Tibial nerve (tissue), 4 donors: ENCODE results near the gene GMDS. TPM values are rescaled to one million over a fixed set of nuclear protein-coding genes. Genes with fewer than 3 reads are reported as not detected.

Source experiments
- DNase-seq, 2 donors: peaks; one replicate each; pipeline ENCODE4 v3.0.0-alpha.2; 2019; ENCODE audit warnings: low spot score in 2 of 2
- H3K27ac ChIP-seq, 4 donors: fragments of 200-600 bp; sonication (generic) in 3 of 4; one replicate each; pipeline ENCODE4 v1.5.1; 2017 to 2019; ENCODE audit warnings: mild to moderate bottlenecking in 1 of 4
- H3K27me3 ChIP-seq, 2 donors: fragments of 200-600 bp; sonication (generic) in 1 of 2; one replicate each; pipeline versions ENCODE4 v1.5.1 to v1.6.0; 2017 to 2019
- H3K36me3 ChIP-seq, 3 donors: fragments of 200-600 bp; sonication (generic); one replicate each; pipeline ENCODE4 v1.5.1; 2018 to 2019
- H3K4me1 ChIP-seq, 4 donors: fragments of 200-600 bp; sonication (generic) in 3 of 4; one replicate each; pipeline ENCODE4 v1.5.1; 2017 to 2019
- H3K4me3 ChIP-seq, 4 donors: fragments of 200-600 bp; sonication (generic) in 3 of 4; one replicate each; pipeline ENCODE4 v1.5.1; 2017 to 2019; ENCODE audit warnings: mild to moderate bottlenecking in 1 of 4, moderate library complexity in 1 of 4
- H3K9me3 ChIP-seq, 4 donors: fragments of 200-600 bp; sonication (generic) in 3 of 4; one replicate each; pipeline ENCODE4 v1.5.1; 2017 to 2019
- EP300 ChIP-seq, 2 donors: sonication (generic); formaldehyde crosslinking; IDR thresholded peaks; one replicate each; pipeline ENCODE4 v1.6.1; 2017; ENCODE audit warnings: antibody characterized with exemption in 2 of 2, mild to moderate bottlenecking in 1 of 2
- POLR2A ChIP-seq, 2 donors: fragments of 450-650 bp; IDR thresholded peaks; one replicate each; pipeline ENCODE4 v1.6.1; 2017; ENCODE audit warnings: antibody characterized with exemption in 2 of 2, mild to moderate bottlenecking in 2 of 2, moderate library complexity in 2 of 2
- WGBS, 2 donors: methylation state at CpG; one replicate each; pipeline ENCODE4 v1.1.5; 2018; 5-methylcytosine and 5-hydroxymethylcytosine counted together
- total RNA-seq, 4 donors: library from RNA; depleted of rRNA; stranded (reverse); fragments of >200 nt; gene quantifications; one replicate each; pipeline ENCODE4 v1.1.0, GENCODE V29; 2016
- TF ChIP-seq, protein P1 (sequence below), 5 experiments: fragments of 200-600 bp in 3 of 5; fragments of 450-650 bp in 2 of 5; sonication (generic) in 3 of 5; IDR thresholded peaks; one replicate each; pipeline ENCODE4 v1.5.1; 2016 to 2019; ENCODE audit warnings: antibody characterized with exemption in 5 of 5, mild to moderate bottlenecking in 3 of 5, moderate library complexity in 2 of 5

The GMDS gene
- total RNA-seq, 4 donors from 2014 or later, result 14.9 to 46.5 (median 32.8) TPM

DNA sequence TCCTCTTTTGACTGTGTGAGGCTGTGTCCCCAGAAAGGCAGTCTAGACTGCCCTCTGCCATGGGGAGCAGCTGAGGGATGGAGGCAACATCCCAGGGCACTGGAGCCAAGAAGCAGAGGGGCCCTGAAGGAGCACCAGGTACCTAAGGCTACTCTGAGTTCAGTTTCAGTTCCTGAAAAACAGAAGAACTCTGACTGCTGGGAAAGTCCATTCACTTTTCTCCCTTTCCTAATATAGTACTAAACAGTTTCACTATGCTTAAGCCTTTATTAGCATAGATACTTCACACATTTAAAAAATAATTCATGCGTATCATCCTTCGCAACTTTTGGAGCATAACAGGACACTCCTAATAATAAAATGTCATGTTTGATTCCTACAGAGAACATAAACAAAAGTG is 505.7 kb downstream of the GMDS start:
- TF ChIP-seq POLR2A (IDR thresholded peaks at IDR 0.05), result no peak
- no peak for TF ChIP-seq EP300 (IDR thresholded peaks at IDR 0.05)
- TF ChIP-seq, protein P1, sequence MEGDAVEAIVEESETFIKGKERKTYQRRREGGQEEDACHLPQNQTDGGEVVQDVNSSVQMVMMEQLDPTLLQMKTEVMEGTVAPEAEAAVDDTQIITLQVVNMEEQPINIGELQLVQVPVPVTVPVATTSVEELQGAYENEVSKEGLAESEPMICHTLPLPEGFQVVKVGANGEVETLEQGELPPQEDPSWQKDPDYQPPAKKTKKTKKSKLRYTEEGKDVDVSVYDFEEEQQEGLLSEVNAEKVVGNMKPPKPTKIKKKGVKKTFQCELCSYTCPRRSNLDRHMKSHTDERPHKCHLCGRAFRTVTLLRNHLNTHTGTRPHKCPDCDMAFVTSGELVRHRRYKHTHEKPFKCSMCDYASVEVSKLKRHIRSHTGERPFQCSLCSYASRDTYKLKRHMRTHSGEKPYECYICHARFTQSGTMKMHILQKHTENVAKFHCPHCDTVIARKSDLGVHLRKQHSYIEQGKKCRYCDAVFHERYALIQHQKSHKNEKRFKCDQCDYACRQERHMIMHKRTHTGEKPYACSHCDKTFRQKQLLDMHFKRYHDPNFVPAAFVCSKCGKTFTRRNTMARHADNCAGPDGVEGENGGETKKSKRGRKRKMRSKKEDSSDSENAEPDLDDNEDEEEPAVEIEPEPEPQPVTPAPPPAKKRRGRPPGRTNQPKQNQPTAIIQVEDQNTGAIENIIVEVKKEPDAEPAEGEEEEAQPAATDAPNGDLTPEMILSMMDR (IDR thresholded peaks at IDR 0.05), result no peak
- no peak overlapping the region for H3K27ac ChIP-seq
- H3K36me3 ChIP-seq, result no peaks in the 10 kb centered on the region
- no peak overlapping the region for H3K4me3 ChIP-seq
- H3K4me1 ChIP-seq, result no peaks in the 10 kb centered on the region
- H3K27me3 ChIP-seq, result no peaks in the 10 kb centered on the region
- 89 to 90% methylated on average over 2 of the region's 2 CpGs for WGBS, 2 donors
- no peak for DNase-seq
- no peaks in the 10 kb centered on the region for H3K9me3 ChIP-seq

DNA sequence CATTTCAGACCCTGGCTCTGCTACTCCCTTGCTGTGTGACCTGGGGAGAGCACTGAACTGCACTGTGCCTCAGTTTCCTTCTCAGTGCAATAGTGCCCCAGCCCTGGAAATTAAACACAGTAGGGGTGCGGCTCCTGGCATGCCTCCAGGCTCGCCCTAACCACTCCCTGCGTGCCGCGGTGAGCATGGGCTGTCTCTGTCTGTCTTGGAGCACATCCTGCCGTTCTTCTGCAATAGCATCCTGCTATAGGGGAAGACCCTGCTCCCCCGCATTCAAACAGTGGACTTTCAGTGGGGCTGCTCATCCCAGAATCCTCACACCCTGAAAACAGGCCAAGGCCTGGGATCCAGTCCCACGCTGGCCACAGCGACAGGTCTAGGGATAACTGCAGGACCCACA is 506.2 kb downstream of the GMDS start:
- Histone ChIP-seq H3K4me3 (no peak overlapping the region), H3K27ac (no peak overlapping the region), H3K36me3 (no peaks in the 10 kb centered on the region), H3K27me3 (no peaks in the 10 kb centered on the region), H3K4me1 (no peaks in the 10 kb centered on the region), H3K9me3 (no peaks in the 10 kb centered on the region)
- DNase-seq, result no peak
- WGBS, 2 donors, result 88 to 96% methylated on average over 7 to 9 of the region's 9 CpGs
- TF ChIP-seq, protein P1 (IDR thresholded peaks at IDR 0.05), result no peak
- TF ChIP-seq EP300 (IDR thresholded peaks at IDR 0.05) (no peak), POLR2A (IDR thresholded peaks at IDR 0.05) (no peak)

DNA sequence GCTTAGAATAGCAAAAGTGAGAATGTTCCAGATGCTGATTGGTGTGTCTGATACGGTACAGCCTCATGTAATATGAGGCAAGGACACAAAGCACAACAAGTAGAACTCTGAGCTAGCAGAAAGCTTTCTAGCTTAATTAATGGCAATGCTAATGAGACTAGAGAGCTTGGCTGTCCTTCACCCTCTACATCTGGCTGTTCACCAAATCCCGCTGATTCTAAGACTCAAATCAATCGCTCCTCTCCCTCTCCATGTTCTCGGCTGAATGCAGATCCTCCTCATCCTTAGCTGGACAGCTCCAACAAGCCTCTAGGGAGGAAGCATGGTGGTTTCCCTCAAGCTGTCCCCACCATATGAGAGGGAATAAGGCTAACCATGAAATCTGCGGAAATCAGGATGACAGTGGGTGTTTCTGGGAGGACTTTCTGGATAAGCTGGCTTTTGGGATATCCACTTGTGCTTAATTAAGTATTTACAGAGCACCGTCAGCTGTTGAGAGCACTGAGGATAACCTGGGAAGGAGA is 506.8 kb downstream of the GMDS start:
- H3K27ac ChIP-seq, result no peak overlapping the region
- WGBS, 2 donors, result 81 to 82% methylated on average over 6 of the region's 6 CpGs
- no peaks in the 10 kb centered on the region for H3K9me3 ChIP-seq
- no peaks in the 10 kb centered on the region for H3K36me3 ChIP-seq
- TF ChIP-seq EP300 (IDR thresholded peaks at IDR 0.05), result no peak
- TF ChIP-seq, protein P1 (IDR thresholded peaks at IDR 0.05), result no peak
- no peak for TF ChIP-seq POLR2A (IDR thresholded peaks at IDR 0.05)
- no peak overlapping the region for H3K4me3 ChIP-seq
- H3K4me1 ChIP-seq, result no peaks in the 10 kb centered on the region
- no peaks in the 10 kb centered on the region for H3K27me3 ChIP-seq
- DNase-seq, result no peak

DNA sequence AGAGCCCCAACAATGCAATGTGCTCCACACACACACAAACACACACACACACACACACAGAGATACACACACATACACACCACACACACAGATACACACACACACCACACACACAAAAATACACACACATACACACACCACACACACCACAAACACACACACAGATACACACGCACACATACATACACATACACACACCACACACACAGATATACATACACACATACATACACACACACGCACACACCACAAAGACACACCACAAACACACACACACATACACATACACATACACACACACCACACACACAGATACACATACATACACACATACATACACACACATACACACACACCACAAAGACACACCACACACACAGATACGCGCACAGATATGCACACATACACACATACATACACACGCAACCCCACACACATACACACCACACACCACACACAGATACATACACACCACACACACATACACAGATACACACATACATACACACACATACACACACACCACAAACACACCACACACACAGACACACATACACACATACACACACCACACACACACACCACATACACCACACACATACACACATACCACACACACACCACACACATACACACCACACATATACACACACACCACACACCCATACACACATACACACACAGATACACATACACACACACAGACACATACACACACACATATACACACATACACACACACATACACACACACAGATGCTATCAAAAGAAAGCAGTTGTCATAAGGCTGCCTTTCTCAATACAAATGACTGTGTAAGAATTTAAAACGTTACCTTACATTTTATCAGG is 507.7 kb downstream of the GMDS start:
- no peaks in the 10 kb centered on the region for H3K36me3 ChIP-seq
- TF ChIP-seq EP300 (IDR thresholded peaks at IDR 0.05), result no peak
- TF ChIP-seq, protein P1 (IDR thresholded peaks at IDR 0.05), result no peak
- no peak for TF ChIP-seq POLR2A (IDR thresholded peaks at IDR 0.05)
- no peak for DNase-seq
- H3K4me1 ChIP-seq, result no peaks in the 10 kb centered on the region
- H3K9me3 ChIP-seq, result no peaks in the 10 kb centered on the region
- no peaks in the 10 kb centered on the region for H3K27me3 ChIP-seq
- H3K4me3 ChIP-seq, result no peak overlapping the region
- 92 to 93% methylated on average over 6 of the region's 6 CpGs for WGBS, 2 donors
- no peak overlapping the region for H3K27ac ChIP-seq

DNA sequence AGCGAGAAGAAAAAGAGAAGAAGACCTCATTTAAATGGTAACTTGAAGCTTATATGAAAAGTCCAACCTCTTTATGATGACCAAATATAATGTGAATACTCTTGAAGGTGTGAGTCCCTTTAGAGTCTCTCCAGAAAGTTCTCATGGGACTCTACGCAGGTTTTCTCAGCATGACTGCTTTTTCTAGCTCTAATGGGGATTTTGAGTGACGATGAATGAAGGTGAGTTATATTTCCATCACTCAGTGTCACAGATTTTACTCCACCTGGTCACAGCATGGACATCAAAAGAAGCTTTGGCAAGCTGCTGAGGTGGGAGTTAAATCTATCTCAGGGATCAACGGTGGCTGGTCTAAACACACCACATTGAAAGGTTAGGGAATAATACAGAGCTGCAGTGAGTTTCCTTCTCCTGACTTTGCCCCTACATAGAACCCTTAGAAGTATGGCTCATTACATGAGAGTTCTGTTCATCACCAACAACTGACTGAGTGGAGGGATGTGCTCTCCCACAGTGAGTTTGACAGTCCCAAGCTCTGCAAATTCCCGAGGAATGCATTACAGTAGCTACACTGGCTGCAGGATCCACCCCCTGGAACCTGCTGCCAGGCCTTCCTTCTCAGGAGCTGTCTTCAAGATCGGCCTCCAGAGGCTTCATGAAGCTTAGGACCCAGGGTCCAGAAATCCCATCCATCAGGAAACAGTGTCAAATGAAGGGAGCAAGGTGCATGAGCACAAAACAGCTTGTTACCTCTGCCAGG is 508.9 kb downstream of the GMDS start:
- H3K27ac ChIP-seq, result no peak overlapping the region
- no peak for TF ChIP-seq EP300 (IDR thresholded peaks at IDR 0.05)
- TF ChIP-seq, protein P1 (IDR thresholded peaks at IDR 0.05), result no peak
- no peak for TF ChIP-seq POLR2A (IDR thresholded peaks at IDR 0.05)
- no peaks in the 10 kb centered on the region for H3K27me3 ChIP-seq
- no peaks in the 10 kb centered on the region for H3K36me3 ChIP-seq
- no peaks in the 10 kb centered on the region for H3K4me1 ChIP-seq
- H3K4me3 ChIP-seq, result no peak overlapping the region
- DNase-seq, result no peak
- 81 to 85% methylated on average over 6 of the region's 6 CpGs for WGBS, 2 donors
- peaks cover 0 to 2% (median 0%) of the 10 kb centered on the region in 4 donors for H3K9me3 ChIP-seq
